ENCODE data around the gene C1D. TPM values are rescaled to one million over a fixed set of nuclear protein-coding genes. Genes with fewer than 3 reads are reported as not detected.

Gene C1D
- total and polyA plus RNA-seq, 2 experiments from 2014 or later = 30.1 to 39.7 TPM

- H3K4me2 ChIP-seq = no peak overlapping the region
- Mint-ChIP-seq H3K4me1 (peaks cover 2% of the 10 kb centered on the region; the same call in 2 of the 3 replicates), H3K27ac (no peak overlapping the region), H3K4me3 (no peak overlapping the region), H3K27me3 (ENCODE audit: insufficient read depth, low read depth, poor library complexity) (peaks cover 2% of the 10 kb centered on the region), H3K9me3 (no peaks in the 10 kb centered on the region), H3K36me3 (ENCODE audit: low read depth) (no peaks in the 10 kb centered on the region)
- no peaks in the 10 kb centered on the region for H3K9me2 ChIP-seq (ENCODE audit: insufficient read depth)
- H3K36me3 ChIP-seq (ENCODE audit: insufficient read depth) = no peaks in the 10 kb centered on the region
- no peak for ATAC-seq
- H3K4me1 ChIP-seq (ENCODE audit: insufficient read depth) = 0 out of 2 replicates have a peak, but pooled peaks cover 7% of the 10 kb centered on the region
- H3F3A ChIP-seq (replicated peaks; ENCODE audit: low read depth) = no peaks in the 10 kb centered on the region
- H3K27me3 ChIP-seq (ENCODE audit: insufficient read depth) = no peaks in the 10 kb centered on the region
- H3K79me2 ChIP-seq (replicated peaks; ENCODE audit: insufficient read depth) = no peaks in the 10 kb centered on the region
- DNase-seq (ENCODE audit: low spot score) = no peak
- H3K4me3 ChIP-seq = no peak overlapping the region
- H4K20me1 ChIP-seq (replicated peaks; ENCODE audit: insufficient read depth) = no peaks in the 10 kb centered on the region
- no peak for TF ChIP-seq JUNB (IDR thresholded peaks at IDR 0.05; ENCODE audit: unreplicated experiment)
- no peak for TF ChIP-seq ZNF462 (CRISPR knock-in tag; IDR thresholded peaks at IDR 0.05)
- H2AFZ ChIP-seq = no peak overlapping the region
- no peak overlapping the region for H3K27ac ChIP-seq (ENCODE audit: low read depth)
Measured at GRCh38 chr2:68086166-68086565, 23.4 kb upstream of the C1D start.

GRCh38 chr2:68083346-68083745, 20.5 kb upstream of the C1D start:
- Mint-ChIP-seq H3K27ac (no peak overlapping the region), H3K9me3 (no peaks in the 10 kb centered on the region), H3K27me3 (ENCODE audit: insufficient read depth, low read depth, poor library complexity) (peaks cover 2% of the 10 kb centered on the region), H3K4me1 (peaks cover 2% of the 10 kb centered on the region; the same call in 2 of the 3 replicates), H3K36me3 (ENCODE audit: low read depth) (no peaks in the 10 kb centered on the region), H3K4me3 (no peak overlapping the region)
- Histone ChIP-seq H2AFZ (no peak overlapping the region), H3K4me2 (no peak overlapping the region), H3K79me2 (replicated peaks; ENCODE audit: insufficient read depth) (no peaks in the 10 kb centered on the region), H4K20me1 (replicated peaks; ENCODE audit: insufficient read depth) (no peaks in the 10 kb centered on the region), H3K4me1 (ENCODE audit: insufficient read depth) (0 out of 2 replicates have a peak, but pooled peaks cover 4% of the 10 kb centered on the region), H3K4me3 (no peak overlapping the region), H3K27me3 (ENCODE audit: insufficient read depth) (no peaks in the 10 kb centered on the region), H3K36me3 (ENCODE audit: insufficient read depth) (no peaks in the 10 kb centered on the region), H3F3A (replicated peaks; ENCODE audit: low read depth) (no peaks in the 10 kb centered on the region), H3K27ac (ENCODE audit: low read depth) (no peak overlapping the region), H3K9me2 (ENCODE audit: insufficient read depth) (no peaks in the 10 kb centered on the region)
- ATAC-seq = no peak
- no peak for DNase-seq (ENCODE audit: low spot score)
- TF ChIP-seq JUNB (IDR thresholded peaks at IDR 0.05; ENCODE audit: unreplicated experiment) (no peak), ZNF114 (CRISPR knock-in tag; IDR thresholded peaks at IDR 0.05) (no peak), NANOG (IDR thresholded peaks at IDR 0.05; ENCODE audit: borderline replicate concordance) (no peak), CREB1 (CRISPR knock-in tag; IDR thresholded peaks at IDR 0.05; ENCODE audit: low read depth) (no peak)

Data from GM23338 (cell line).